ENCODE data around the gene DMTF1.

GRCh38 chr7:87144173-87144657, 8.0 kb upstream of the DMTF1 start:
- TF ChIP-seq CTCF (optimal IDR thresholded peaks at IDR 0.05 in 1 of 3, IDR thresholded peaks at IDR 0.05 in 1 of 3, conservative IDR thresholded peaks at IDR 0.05 in 1 of 3; ENCODE audit: extremely low read depth in 1 of 3, insufficient read depth in 2 of 3, low read length in 3 of 3) (no peak), EZH2 (IDR thresholded peaks at IDR 0.05; ENCODE audit: low read length) (no peak)
